ENCODE measurements around the gene CDKN2B.
A peak's percentile ranks its signal among the peaks of the same experiment; 100 is the strongest.

Gene CDKN2B

DNA sequence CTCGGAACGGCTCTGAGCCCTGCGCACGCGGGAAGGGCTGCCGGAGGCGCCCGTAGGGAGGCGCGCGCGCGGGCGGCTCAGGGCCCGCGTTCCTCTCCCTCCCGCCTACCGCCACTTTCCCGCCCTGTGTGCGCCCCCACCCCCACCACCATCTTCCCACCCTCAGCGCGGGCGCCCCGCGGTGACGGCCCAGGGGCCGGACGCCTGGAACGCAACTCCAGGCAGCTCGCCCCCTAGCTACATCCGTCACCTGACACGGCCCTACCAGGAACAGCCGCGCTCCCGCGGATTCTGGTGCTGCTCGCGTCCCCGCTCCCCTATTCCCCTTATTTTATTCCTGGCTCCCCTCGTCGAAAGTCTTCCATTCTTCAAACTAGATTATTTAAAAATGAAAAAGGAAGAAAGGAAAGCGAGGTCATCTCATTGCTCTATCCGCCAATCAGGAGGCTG is 14.5 kb downstream of the CDKN2B start, which contains the start of gene CDKN2B-AS1:
Gene CDKN2B-AS1 (plus strand): TSS at position 236 of the 450 bp plus-strand sequence.
- DNase-seq (ENCODE audit: low read depth in 3 of 3), result no peak

DNA sequence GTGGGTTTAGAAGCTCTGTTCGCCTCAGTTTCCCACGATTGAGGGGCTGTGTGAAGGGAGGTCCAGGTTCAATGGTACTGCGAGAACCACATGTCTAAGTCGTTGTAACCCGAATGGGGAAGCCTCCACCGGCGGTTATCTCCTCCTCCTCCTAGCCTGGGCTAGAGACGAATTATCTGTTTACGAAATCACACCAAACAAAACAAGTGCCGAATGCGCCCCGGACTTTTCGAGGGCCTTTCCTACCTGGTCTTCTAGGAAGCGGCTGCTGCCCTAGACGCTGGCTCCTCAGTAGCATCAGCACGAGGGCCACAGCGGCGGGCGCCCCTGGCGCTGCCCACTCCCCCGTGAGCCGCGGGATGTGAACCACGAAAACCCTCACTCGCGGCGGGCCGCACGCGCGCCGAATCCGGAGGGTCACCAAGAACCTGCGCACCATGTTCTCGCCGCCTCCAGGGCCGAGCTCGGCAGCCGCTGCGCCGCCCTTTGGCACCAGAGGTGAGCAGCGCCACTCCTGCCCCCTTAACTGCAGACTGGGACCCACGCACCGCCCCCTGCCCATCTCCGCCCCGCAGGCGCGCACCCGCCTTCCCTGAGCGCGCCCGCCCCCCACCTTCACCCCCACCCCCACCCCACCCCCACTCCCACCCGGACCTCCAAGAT is 15.1 kb downstream of the CDKN2B start, which contains the start of gene CDKN2A:
Gene CDKN2A (minus strand): TSS at position 500 of the 663 bp plus-strand sequence.
- no peak for DNase-seq (ENCODE audit: low read depth in 3 of 3)

DNA sequence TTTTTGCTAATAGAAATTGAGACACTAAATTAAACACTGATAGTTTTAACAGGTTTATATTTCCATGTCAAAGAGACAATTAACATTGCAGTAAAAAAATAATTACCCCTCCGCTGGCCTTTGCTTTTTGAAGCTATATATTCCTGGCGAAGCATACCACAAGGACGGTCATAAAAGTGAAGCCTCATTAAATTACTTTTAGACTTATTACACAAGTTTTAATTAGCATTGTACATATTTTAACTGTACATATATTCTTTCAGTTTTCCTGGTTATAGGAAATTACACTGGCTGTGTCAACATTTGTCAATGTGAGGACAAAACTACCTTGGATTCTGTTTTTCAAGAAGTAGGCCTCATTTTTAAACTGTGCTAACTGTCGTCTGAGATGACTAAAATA is 16.1 kb downstream of the CDKN2B start:
- DNase-seq (ENCODE audit: low read depth in 3 of 3), result no peak

DNA sequence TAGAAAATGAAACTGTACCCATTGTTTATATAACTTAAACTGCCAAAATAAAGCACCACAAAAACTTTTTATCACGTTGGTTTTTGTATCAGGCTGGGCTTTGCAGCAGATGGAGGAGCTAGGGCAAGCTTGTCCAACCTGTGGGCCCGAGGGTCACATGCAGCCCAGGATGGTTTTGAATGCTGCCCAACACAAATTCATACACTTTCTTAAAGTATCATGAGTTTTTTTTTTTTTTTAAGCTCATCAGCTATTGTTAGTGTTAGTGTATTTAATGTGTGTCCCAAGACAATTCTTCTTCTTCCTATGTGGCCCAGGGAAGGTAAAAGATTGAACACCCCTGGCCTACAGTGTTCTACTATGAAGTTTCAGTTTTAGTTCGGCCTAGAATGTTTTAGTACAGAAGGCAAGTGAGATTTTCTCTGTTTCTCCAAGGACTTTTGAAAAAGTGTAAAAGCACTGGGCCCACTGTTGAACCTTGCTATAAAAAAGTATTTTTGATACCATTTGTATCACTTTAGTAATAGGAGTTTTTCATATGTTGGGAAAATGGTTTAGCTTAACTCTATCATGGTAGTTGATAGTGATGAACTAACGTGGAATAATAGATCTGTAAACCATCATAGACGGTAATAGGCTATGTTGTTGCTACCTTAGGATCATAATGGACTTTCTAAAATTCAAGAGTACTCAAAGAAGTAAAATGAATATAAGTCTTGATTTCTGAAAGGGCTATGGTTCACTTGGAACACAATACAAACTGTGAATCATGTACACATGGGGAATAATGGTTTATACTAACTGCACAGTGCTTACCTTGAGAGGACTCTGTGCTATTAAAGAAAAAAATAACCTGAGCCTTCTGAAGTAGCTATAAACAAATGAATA is 17.8 kb downstream of the CDKN2B start:
- no peak for DNase-seq (ENCODE audit: low read depth in 3 of 3)

DNA sequence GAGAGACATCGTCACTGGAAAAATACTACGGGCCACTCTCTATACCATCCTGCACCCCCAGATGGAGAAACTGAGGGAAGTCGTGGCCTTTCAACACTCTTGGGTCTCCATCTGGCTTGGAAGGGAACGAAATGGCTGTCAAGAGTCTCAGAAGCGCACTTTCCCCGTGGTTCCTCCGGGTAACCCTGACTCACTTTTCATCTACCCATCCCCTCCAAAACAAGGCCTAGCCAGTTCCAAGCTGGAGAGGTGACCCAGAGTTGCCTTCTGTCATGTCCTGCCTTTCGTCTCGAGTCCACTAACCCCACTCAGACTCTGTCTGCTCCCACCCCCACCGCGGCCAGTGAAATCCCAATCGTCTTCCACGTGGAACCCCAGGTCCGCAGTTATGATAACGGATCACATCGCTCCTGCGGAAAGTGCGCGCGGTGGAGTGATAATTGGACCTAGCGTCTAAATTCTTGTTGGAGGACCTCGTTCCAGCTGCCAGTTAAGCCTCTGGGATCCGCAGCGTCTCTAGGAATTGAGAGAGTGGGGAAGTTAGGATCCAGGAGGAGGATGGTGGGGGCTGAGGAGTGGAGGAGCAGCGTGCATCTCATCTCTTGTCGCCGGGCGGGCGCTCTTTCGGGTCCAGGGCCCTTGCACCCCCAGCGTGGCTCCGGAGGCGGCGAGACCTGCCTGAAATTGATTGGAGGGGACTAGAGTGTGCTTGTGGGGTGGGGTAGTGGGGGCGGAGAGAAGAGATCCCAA is 19.5 kb downstream of the CDKN2B start:
- no peak for DNase-seq (ENCODE audit: low read depth in 3 of 3)

DNA sequence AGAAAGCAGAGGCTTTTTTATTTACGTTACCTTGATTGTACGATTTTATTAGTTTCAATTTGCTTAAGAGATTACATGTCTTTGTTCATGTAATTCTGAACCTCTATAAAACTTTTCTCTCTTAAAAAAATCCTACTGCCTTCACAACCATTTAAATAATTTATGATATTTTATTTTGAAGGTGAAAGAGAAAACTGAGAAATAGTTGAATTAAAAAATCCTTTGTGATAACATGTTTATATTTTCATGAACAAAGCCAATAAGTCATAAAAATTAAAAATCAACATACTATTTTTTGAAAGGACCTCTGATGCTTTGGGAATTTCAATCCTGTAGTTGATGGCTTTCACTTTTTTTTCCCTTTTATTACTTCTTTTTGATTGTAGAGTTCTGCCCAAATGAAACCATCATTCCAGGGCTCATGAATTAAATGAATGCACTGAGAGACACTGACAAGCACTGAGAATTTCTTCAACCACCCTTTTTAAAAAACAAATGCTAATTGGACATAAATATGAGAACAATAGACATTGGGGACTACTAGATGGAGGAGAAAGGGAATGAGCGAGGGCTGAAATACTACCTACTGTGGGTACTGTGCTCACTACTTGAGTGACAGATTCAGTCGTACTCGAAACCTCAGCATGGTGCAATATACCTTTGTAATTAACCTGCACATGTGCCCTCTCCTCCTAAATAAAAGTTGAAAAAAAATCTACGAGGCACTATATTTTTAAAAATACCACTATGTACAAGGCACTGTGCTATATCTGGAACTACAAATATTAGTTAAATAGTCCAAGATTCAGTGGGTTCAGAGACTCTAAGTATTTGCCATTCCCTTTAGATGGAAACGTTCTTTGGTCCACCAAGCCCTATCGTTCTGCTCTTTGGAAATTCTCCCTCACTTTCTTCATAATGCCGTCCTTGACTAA is 20.8 kb downstream of the CDKN2B start:
- DNase-seq (ENCODE audit: low read depth in 3 of 3), result no peak

DNA sequence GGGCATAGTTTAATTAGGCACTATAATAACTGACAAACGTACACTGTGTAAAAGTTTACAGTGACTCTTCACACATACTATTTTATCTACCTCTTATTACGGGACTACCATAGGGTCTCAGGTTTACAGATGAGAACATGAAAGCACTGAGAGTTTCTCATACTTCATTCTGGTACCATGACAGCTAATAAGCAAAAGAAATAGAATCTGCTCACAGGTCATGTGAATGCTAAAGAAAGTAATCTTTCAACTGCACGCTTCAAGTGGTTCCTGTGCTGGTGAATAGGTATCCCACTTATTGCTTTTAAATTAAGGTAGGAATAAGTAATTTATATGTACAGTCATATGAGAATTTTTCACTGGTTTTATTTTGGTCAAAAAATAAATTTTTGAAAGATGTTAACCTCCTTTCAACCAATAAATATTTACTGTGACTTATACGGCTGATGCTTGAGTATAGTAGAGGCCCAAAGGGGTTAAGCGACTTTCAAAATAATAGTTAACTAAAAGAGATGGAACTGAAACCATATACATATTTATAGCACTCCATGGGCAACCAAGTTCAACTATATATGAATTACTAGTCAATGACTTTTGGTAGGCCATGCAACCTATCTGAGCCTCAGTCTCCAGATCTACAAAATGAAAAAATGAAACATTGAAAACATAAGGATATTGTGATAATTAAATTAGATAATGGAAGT is 23.0 kb downstream of the CDKN2B start:
- DNase-seq (ENCODE audit: low read depth in 3 of 3), result no peak

DNA sequence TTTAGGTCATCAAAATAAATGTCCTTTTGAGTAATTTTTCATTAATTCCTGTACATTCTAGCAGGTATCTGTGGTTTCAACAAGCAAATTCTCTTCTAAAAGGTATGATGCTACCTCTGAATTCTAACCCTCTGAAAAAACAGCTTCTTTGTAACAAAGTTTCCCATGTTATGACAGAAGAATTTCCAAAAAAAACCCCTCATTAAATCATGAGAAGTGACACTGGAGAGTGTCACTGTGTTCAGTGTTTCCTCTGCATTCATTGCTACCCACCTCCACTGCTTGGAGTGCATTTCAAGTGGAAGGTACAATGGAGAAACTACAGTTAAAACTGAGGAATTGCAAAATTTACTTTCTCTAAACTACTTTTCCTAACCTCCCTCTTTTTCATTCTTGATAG is 25.0 kb downstream of the CDKN2B start:
- DNase-seq (ENCODE audit: low read depth in 3 of 3), result no peak

DNA sequence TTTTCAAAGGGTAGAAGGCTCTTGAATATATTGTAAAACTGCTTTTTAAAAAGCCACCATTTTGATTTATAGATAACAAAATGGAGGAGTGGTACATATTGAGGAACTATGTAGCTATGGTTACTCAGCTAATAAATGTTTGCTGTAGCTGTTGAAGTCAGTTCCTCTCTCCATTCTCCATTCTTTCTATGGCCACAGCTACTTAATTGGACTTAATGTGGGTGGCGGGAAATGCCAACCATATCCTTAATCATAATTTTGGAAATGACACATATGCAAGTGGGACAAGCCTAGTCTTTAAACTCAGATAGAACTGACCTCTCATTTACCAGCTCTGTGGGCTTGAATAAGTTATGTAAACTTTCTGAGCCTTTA is 25.6 kb downstream of the CDKN2B start:
- DNase-seq (ENCODE audit: low read depth in 3 of 3), result no peak

DNA sequence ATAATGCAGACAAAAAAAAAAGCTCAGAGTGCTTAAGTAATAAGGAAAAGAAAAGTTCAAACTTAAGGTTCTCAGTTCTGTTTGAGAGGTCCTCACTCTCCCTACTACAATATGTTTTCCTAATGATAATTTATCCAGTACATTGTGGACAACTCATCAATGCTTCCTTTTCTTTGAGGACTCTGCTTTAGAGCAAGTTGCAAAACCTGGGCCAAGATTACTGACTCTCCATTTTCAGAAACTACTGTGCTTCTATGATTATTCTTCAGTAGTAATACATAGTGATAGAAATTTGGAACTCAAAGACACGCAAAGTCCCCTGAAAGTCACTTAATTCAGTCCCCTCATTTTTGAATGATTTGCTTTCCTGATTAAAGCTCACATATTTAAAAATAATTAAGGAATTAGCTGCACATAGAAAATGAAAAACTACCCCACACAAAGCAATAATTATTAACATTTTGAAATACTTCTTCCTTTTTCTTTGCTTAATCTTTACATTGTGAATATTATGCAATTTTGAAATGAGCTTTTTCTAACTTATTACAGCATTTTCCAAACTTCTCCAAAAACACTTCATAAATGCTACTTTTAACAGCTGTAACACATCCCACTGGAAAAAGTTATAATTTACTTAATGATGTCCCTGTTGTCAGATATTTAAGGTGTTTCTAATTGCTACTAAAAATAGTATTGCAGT is 26.1 kb downstream of the CDKN2B start:
- DNase-seq (ENCODE audit: low read depth in 3 of 3), result no peak

DNA sequence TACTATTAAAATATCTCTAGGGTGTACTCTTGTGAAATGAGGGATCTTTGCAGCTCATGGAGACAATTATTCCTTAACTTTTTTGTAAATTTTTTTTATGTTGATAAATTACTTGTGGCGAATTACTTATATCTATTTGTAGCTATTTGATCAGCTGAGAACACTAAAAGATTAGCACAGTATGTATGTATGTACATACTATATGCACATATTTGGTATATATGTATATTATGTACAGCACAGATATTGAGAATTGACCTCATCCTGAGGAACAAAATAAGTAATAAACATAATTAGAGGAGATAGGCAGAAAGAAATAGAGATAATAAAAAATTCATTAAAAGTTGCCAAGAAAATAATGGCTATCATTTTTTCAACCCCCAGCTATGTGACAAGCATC is 26.7 kb downstream of the CDKN2B start:
- DNase-seq (ENCODE audit: low read depth in 3 of 3), result no peak

DNA sequence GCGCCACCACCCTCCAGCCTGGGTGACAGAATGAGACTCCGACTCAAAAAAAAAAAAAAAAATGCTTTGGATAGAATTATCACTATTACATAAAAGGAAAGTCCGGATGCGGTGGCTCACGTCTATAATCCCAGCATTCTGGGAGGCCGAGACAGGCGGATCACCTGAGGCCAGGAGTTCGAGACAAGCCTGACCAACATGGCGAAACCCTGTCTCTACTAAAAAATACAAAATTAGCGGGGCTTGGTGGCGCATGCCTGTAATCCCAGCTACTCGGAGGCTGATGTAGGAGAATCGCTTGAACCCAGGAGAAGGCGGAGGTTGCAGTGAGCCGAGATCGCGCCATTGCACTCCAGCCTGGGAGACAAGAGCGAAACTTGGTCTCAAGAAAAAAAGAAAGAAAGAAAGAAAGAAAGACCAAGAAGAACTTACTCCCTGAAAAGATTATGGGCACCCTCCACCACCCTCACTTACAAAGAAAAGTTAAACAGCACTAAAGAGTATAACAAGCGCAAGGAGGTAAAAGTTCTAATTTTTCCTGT is 32.7 kb downstream of the CDKN2B start:
- DNase-seq (ENCODE audit: low read depth in 3 of 3), result no peak

DNA sequence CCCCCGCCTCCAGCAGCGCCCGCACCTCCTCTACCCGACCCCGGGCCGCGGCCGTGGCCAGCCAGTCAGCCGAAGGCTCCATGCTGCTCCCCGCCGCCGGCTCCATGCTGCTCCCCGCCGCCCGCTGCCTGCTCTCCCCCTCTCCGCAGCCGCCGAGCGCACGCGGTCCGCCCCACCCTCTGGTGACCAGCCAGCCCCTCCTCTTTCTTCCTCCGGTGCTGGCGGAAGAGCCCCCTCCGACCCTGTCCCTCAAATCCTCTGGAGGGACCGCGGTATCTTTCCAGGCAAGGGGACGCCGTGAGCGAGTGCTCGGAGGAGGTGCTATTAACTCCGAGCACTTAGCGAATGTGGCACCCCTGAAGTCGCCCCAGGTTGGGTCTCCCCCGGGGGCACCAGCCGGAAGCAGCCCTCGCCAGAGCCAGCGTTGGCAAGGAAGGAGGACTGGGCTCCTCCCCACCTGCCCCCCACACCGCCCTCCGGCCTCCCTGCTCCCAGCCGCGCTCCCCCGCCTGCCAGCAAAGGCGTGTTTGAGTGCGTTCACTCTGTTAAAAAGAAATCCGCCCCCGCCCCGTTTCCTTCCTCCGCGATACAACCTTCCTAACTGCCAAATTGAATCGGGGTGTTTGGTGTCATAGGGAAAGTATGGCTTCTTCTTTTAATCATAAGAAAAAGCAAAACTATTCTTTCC is 34.2 kb downstream of the CDKN2B start:
- DNase-seq (ENCODE audit: low read depth in 3 of 3), result peak in 1 of 3 donors; percentile 46

DNA sequence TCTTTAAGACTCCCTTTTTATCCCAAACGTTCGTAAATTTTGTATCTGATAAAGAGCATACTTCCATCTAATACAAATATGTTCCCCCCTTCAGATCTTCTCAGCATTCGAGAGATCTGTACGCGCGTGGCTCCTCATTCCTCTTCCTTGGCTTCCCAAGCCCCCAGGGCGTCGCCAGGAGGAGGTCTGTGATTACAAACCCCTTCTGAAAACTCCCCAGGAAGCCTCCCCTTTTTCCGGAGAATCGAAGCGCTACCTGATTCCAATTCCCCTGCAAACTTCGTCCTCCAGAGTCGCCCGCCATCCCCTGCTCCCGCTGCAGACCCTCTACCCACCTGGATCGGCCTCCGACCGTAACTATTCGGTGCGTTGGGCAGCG is 34.8 kb downstream of the CDKN2B start:
- no peak for DNase-seq (ENCODE audit: low read depth in 3 of 3)

DNA sequence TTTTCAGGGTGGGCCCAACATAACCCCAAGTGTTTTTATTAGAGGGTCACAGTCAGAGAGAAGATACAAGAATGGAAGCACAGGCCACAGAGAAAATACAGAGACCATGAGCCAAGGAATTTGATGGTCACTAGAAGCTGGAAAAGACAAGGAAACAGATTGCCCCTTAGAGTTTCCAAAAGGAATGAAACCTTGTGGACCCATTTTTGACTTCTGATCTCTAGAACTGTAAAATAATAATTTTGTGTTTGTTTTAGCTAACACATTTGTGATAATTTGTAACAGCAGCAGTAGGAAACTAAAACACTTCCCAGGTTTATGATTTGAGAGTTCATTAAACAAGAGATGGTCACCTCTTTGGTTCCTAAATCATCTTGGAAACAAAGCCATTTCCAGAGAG is 36.7 kb downstream of the CDKN2B start:
- DNase-seq (ENCODE audit: low read depth in 3 of 3), result no peak

DNA sequence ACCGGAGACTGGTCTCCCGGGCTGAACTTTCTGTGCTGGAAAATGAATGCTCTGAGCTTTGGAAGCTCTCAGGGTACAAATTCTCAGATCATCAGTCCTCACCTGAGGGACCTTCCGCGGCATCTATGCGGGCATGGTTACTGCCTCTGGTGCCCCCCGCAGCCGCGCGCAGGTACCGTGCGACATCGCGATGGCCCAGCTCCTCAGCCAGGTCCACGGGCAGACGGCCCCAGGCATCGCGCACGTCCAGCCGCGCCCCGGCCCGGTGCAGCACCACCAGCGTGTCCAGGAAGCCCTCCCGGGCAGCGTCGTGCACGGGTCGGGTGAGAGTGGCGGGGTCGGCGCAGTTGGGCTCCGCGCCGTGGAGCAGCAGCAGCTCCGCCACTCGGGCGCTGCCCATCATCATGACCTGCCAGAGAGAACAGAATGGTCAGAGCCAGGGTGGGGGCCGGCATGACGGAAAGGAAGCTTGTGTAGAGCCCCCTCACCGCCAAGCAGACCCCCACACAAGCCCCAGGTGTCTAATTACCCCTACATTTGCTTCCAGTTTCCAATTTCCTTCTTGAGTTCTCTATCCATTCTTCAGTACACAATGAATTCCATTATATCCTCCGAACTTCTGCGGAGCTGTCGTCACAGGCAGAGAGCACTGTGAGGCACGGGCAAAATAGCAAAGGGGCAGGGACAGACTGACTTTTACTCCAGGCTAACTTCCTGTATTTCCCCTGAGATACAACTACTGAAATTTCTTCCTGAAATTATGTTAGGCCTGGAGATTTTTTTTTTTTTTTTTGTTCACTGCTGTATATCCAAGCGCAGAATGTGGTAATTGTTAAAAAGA is 38.1 kb downstream of the CDKN2B start:
- no peak for DNase-seq (ENCODE audit: low read depth in 3 of 3)

DNA sequence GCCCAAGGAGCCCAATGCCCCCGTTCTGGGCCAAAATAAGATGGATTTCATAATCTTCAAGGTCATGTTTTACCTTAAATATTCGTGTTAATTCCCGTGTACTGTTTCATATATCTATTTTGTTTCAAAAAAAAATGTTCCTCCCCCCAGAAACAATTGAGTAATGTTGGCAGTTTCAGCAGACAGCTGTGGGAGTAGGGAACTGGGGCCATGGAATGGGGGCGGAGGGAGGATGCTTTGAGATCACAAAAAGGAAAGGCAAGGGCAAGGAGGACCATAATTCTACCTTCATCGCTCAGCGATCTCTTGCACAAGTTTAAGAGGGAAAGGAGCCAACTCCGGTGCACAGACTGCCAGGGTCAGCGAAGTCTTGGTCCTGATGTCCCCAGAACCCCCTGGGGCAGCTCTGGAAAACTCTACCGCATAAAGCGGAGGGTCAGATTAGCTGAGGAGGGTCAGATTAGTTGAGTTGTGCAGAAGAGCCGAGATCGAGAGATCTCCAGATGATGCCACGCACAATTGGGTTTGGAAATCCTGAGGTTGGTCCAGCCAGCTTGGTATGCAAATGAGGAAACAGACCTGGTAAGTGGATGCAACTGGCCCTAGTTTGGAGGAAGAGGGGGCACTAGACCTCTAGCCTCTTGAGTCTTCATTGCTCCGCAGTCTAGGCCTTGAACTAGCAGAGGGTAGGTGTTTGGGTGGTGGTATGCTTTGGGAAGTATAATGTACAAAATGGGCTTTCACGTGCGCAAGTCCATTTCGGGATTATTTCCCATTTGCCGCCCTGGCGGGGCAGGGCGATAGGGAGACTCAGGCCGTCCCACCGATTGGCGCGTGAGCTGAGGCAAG is 38.9 kb downstream of the CDKN2B start:
- DNase-seq (ENCODE audit: low read depth in 3 of 3), result no peak
